Measurements from ENCODE around the gene RPS24.
"Not testable (repeated sequence)": the region's sequence is repeated elsewhere in the genome, so short reads cannot be mapped to it uniquely, and the experiment has no call there.

RPS24 gene

GRCh38 chr10:78045237-78045636 is 11.6 kb downstream of the RPS24 start:
- Histone ChIP-seq H3K4me3 (ENCODE audit: low read length) (no peak overlapping the region), H3K9ac (ENCODE audit: low read length) (no peak overlapping the region), H3K4me1 (ENCODE audit: control insufficient read depth, insufficient read depth, low read length) (peaks cover 7% of the 10 kb centered on the region), H3K27me3 (ENCODE audit: control insufficient read depth, insufficient read depth, low read length) (no peaks in the 10 kb centered on the region), H3K36me3 (ENCODE audit: control insufficient read depth, insufficient read depth, low read length) (peaks cover 19% of the 10 kb centered on the region), H3K27ac (ENCODE audit: low read depth, low read length) (no peak overlapping the region)

DNA sequence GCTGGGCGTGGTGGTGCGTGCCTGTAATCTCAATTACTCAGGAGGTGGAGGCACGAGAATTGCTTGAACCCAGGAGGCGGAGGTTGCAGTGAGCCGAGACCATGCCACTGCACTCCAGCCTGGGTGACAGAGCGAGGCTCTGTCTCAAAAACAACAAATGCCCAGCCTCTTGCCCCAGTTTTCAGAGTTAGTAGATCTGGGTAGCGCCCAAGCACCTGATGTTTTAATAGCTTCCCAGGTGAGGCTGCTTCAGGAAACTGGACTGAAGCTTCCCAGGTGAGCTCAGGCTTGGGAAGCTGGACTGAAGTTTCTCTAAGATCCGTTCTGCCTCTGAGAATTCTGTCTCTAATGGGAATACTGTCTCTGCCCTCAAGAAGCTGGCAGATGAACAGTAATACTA is 12.2 kb downstream of the RPS24 start:
- H3K4me3 ChIP-seq (ENCODE audit: low read length) = no peak overlapping the region
- no peaks in the 10 kb centered on the region for H3K27me3 ChIP-seq (ENCODE audit: control insufficient read depth, insufficient read depth, low read length)
- no peak overlapping the region for H3K27ac ChIP-seq (ENCODE audit: low read depth, low read length)
- no peak overlapping the region for H3K9ac ChIP-seq (ENCODE audit: low read length)
- H3K4me1 ChIP-seq (ENCODE audit: control insufficient read depth, insufficient read depth, low read length) = peaks cover 7% of the 10 kb centered on the region
- peaks cover 16% of the 10 kb centered on the region for H3K36me3 ChIP-seq (ENCODE audit: control insufficient read depth, insufficient read depth, low read length)

GRCh38 chr10:78046711-78047269 is 13.1 kb downstream of the RPS24 start:
- H3K36me3 ChIP-seq (ENCODE audit: control insufficient read depth, insufficient read depth, low read length) = peaks cover 6% of the 10 kb centered on the region
- no peak overlapping the region for H3K4me3 ChIP-seq (ENCODE audit: low read length)
- H3K4me1 ChIP-seq (ENCODE audit: control insufficient read depth, insufficient read depth, low read length) = peaks cover 7% of the 10 kb centered on the region
- H3K27me3 ChIP-seq (ENCODE audit: control insufficient read depth, insufficient read depth, low read length) = no peaks in the 10 kb centered on the region
- H3K9ac ChIP-seq (ENCODE audit: low read length) = no peak overlapping the region
- no peak overlapping the region for H3K27ac ChIP-seq (ENCODE audit: low read depth, low read length)

- Histone ChIP-seq H3K27me3 (ENCODE audit: control insufficient read depth, insufficient read depth, low read length) (no peaks in the 10 kb centered on the region), H3K4me3 (ENCODE audit: low read length) (no peak overlapping the region), H3K9ac (ENCODE audit: low read length) (no peak overlapping the region), H3K27ac (ENCODE audit: low read depth, low read length) (no peak overlapping the region), H3K36me3 (ENCODE audit: control insufficient read depth, insufficient read depth, low read length) (peaks cover under 1% of the 10 kb centered on the region), H3K4me1 (ENCODE audit: control insufficient read depth, insufficient read depth, low read length) (peaks cover 7% of the 10 kb centered on the region)
Observed at GRCh38 chr10:78047314-78047891, 13.7 kb downstream of the RPS24 start.

GRCh38 chr10:78049851-78050250 is 16.2 kb downstream of the RPS24 start:
- H3K36me3 ChIP-seq (ENCODE audit: control insufficient read depth, insufficient read depth, low read length) = no peaks in the 10 kb centered on the region
- H3K27me3 ChIP-seq (ENCODE audit: control insufficient read depth, insufficient read depth, low read length) = no peaks in the 10 kb centered on the region
- no peak overlapping the region for H3K4me3 ChIP-seq (ENCODE audit: low read length)
- H3K4me1 ChIP-seq (ENCODE audit: control insufficient read depth, insufficient read depth, low read length) = peaks cover 4% of the 10 kb centered on the region
- H3K9ac ChIP-seq (ENCODE audit: low read length) = no peak overlapping the region
- no peak overlapping the region for H3K27ac ChIP-seq (ENCODE audit: low read depth, low read length)

DNA sequence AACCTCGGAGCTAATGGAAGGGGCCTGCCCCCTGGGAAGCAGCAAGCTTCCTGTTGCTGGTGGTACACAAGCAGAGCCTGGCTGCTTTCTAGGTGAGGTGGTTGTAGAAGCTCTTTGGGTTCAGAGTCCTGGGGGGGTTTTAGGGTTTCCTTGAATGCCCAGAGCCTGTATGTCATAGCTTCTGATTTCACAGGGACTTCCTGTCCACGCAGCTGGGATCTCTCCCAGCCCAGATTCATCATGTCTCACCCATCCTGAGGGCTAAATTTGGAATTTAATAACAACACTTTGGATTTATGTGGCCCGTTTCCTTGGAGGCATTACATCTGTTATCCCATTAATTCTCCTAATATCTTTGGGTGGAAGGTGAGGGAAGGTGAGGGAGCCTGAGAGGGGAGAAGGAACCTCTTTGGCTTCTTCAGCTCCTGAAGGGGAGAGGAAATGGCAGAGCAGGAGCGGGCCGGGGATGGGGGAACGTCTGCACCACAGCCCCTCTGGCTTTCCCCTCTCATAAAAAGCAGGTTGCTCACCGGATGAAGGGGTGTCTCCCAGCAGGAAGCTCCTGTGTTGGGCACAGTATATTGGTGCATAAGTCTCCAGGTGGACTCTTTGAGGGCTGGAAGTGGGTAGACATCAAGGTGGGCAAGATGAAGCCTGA is 19.7 kb downstream of the RPS24 start:
- Histone ChIP-seq H3K4me3 (ENCODE audit: low read length) (no peak overlapping the region), H3K36me3 (ENCODE audit: control insufficient read depth, insufficient read depth, low read length) (no peaks in the 10 kb centered on the region), H3K27ac (ENCODE audit: low read depth, low read length) (no peak overlapping the region), H3K9ac (ENCODE audit: low read length) (no peak overlapping the region), H3K27me3 (ENCODE audit: control insufficient read depth, insufficient read depth, low read length) (no peaks in the 10 kb centered on the region), H3K4me1 (ENCODE audit: control insufficient read depth, insufficient read depth, low read length) (no peaks in the 10 kb centered on the region)

- Histone ChIP-seq H3K27ac (ENCODE audit: low read depth, low read length) (no peak overlapping the region), H3K4me1 (ENCODE audit: control insufficient read depth, insufficient read depth, low read length) (no peaks in the 10 kb centered on the region), H3K4me3 (ENCODE audit: low read length) (no peak overlapping the region), H3K36me3 (ENCODE audit: control insufficient read depth, insufficient read depth, low read length) (no peaks in the 10 kb centered on the region), H3K9ac (ENCODE audit: low read length) (no peak overlapping the region), H3K27me3 (ENCODE audit: control insufficient read depth, insufficient read depth, low read length) (no peaks in the 10 kb centered on the region)
Observed at GRCh38 chr10:78058562-78058961, 24.9 kb downstream of the RPS24 start.

DNA sequence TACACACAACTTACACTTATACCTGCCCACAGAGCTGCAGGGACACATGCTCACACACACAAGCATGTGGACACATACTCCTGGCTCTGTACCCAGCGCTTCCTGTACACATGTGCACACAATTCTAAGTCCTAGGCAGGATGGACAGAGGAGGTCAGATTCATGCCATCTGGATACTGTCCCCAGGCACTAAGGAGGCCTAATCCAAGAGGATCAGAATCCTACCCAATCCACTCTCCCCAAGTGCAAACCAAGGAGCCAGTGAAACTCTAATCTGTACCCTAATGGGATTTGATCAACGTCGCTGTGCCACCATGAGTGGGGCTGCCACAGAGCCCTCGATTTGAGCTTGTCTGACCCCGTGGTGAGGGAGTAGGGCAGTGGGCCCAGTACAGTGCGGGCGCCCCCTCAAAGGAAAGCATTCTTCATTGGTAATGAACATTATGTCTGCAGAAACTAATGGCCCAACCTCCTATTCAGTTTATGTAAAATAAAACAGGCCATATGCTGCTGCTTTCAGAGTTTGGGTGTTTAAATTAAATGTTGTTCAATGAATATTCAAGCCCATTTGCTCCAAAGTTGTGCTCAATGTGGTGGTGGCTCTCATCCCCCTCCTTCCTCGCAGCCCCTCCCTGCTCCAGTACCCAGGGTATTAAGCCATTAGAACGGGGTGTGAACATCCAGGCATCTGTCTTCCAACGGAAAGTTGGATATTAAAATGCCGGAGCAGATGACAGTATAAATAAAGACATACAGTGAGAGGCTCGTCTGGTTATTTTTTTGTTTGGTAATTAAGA is 26.4 kb downstream of the RPS24 start:
- H3K27me3 ChIP-seq (ENCODE audit: control insufficient read depth, insufficient read depth, low read length) = no peaks in the 10 kb centered on the region
- no peaks in the 10 kb centered on the region for H3K4me1 ChIP-seq (ENCODE audit: control insufficient read depth, insufficient read depth, low read length)
- H3K4me3 ChIP-seq (ENCODE audit: low read length) = no peak overlapping the region
- no peak overlapping the region for H3K27ac ChIP-seq (ENCODE audit: low read depth, low read length)
- no peaks in the 10 kb centered on the region for H3K36me3 ChIP-seq (ENCODE audit: control insufficient read depth, insufficient read depth, low read length)
- H3K9ac ChIP-seq (ENCODE audit: low read length) = no peak overlapping the region

- no peaks in the 10 kb centered on the region for H3K4me1 ChIP-seq (ENCODE audit: control insufficient read depth, insufficient read depth, low read length)
- no peak overlapping the region for H3K27ac ChIP-seq (ENCODE audit: low read depth, low read length)
- no peaks in the 10 kb centered on the region for H3K27me3 ChIP-seq (ENCODE audit: control insufficient read depth, insufficient read depth, low read length)
- no peaks in the 10 kb centered on the region for H3K36me3 ChIP-seq (ENCODE audit: control insufficient read depth, insufficient read depth, low read length)
- no peak overlapping the region for H3K9ac ChIP-seq (ENCODE audit: low read length)
- no peak overlapping the region for H3K4me3 ChIP-seq (ENCODE audit: low read length)
Observed at GRCh38 chr10:78062296-78062695, 28.6 kb downstream of the RPS24 start.

DNA sequence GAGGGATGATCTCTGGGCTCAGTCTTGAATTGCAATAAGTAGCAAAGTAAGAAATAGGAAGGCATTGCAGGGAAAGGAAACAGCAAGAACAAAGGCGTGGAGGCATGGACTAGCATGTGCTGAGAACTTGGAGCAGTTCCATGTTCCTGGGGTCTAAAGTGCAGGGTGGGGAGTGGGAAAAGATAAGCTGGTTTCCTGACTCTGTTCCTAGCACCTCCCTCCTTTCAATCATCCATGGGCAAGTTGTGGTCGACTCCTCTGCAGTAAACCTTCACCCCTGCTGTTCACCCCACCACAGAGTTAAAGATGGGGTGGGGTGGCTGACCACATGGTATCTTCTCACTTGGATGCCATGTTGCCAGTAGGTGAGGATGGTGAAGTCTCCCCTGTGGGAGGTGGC is 29.6 kb downstream of the RPS24 start:
- Histone ChIP-seq H3K4me1 (ENCODE audit: control insufficient read depth, insufficient read depth, low read length) (no peaks in the 10 kb centered on the region), H3K27me3 (ENCODE audit: control insufficient read depth, insufficient read depth, low read length) (no peaks in the 10 kb centered on the region), H3K4me3 (ENCODE audit: low read length) (no peak overlapping the region)

DNA sequence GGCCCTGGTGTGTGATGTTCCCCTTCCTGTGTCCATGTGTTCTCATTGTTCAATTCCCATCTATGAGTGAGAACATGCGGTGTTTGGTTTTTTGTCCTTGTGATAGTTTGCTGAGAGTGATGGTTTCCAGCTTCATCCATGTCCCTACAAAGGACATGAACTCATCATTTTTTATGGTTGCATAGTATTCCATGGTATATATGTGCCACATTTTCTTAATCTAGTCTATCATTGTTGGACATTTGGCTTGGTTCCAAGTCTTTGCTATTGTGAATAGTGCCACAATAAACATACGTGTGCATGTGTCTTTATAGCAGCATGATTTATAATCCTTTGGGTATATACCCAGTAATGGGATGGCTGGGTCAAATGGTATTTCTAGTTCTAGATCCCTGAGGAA is 31.3 kb downstream of the RPS24 start:
- H3K4me3 ChIP-seq (ENCODE audit: low read length); H3K27ac ChIP-seq (ENCODE audit: low read depth, low read length); H3K27me3 ChIP-seq (ENCODE audit: control insufficient read depth, insufficient read depth, low read length); H3K9ac ChIP-seq (ENCODE audit: low read length); H3K36me3 ChIP-seq (ENCODE audit: control insufficient read depth, insufficient read depth, low read length); H3K4me1 ChIP-seq (ENCODE audit: control insufficient read depth, insufficient read depth, low read length): not testable (repeated sequence)

More for the DNA sequence above, 29.6 kb downstream of the RPS24 start:
- H3K9ac ChIP-seq (ENCODE audit: low read length) = no peak overlapping the region
- no peaks in the 10 kb centered on the region for H3K36me3 ChIP-seq (ENCODE audit: control insufficient read depth, insufficient read depth, low read length)
- H3K27ac ChIP-seq (ENCODE audit: low read depth, low read length) = no peak overlapping the region

GRCh38 chr10:78065611-78066010 is 31.9 kb downstream of the RPS24 start:
- Histone ChIP-seq H3K4me1 (ENCODE audit: control insufficient read depth, insufficient read depth, low read length) (no peaks in the 10 kb centered on the region), H3K36me3 (ENCODE audit: control insufficient read depth, insufficient read depth, low read length) (no peaks in the 10 kb centered on the region), H3K9ac (ENCODE audit: low read length) (no peak overlapping the region), H3K27me3 (ENCODE audit: control insufficient read depth, insufficient read depth, low read length) (no peaks in the 10 kb centered on the region), H3K4me3 (ENCODE audit: low read length) (no peak overlapping the region), H3K27ac (ENCODE audit: low read depth, low read length) (no peak overlapping the region)
